Liver (tissue), 9 donors: ENCODE results near the gene TRIM67. TPM values are rescaled to one million over a fixed set of nuclear protein-coding genes. Genes with fewer than 3 reads are reported as not detected.

Source experiments
- DNase-seq: peaks from one replicate; pipeline ENCODE4 v3.0.0-alpha.2; 2017; ENCODE audit warnings: low spot score
- H3K27ac ChIP-seq, 2 donors: one replicate each; pipeline ENCODE4 v1.7.0; 2013; ENCODE audit warnings: inconsistent platforms in 2 of 2, low read length in 2 of 2, control low read depth in 1 of 2, low read depth in 1 of 2, mild to moderate bottlenecking in 1 of 2
- H3K27me3 ChIP-seq, 4 donors: one replicate each; pipeline versions ENCODE4 v1.6.1 to v1.7.0; 2013; ENCODE audit warnings: low read length in 3 of 4, inconsistent platforms in 1 of 4, mild to moderate bottlenecking in 1 of 4, moderate library complexity in 1 of 4; ENCODE audit not compliant: control insufficient read depth in 4 of 4, insufficient read depth in 4 of 4
- H3K36me3 ChIP-seq, 4 donors: one replicate each; pipeline versions ENCODE4 v1.6.1 to v1.7.0; 2013; ENCODE audit warnings: low read length in 3 of 4, mild to moderate bottlenecking in 3 of 4, low read depth in 1 of 4, moderate library complexity in 1 of 4; ENCODE audit not compliant: control insufficient read depth in 4 of 4, insufficient read depth in 3 of 4
- H3K4me1 ChIP-seq, 4 donors: one replicate each; pipeline versions ENCODE4 v1.6.1 to v1.7.0; 2013; ENCODE audit warnings: low read length in 3 of 4, mild to moderate bottlenecking in 3 of 4, moderate library complexity in 1 of 4; ENCODE audit not compliant: control insufficient read depth in 4 of 4, insufficient read depth in 4 of 4
- H3K4me3 ChIP-seq, 3 donors: one replicate each; pipeline versions ENCODE4 v1.6.1 to v1.7.0; 2013; ENCODE audit warnings: low read length in 3 of 3, control low read depth in 1 of 3, low read depth in 1 of 3, mild to moderate bottlenecking in 1 of 3
- H3K9ac ChIP-seq, 2 donors: one replicate each; pipeline ENCODE4 v1.7.0; 2013; ENCODE audit warnings: low read length in 2 of 2, mild to moderate bottlenecking in 2 of 2, moderate library complexity in 2 of 2, control low read depth in 1 of 2, low read depth in 1 of 2
- H3K9me3 ChIP-seq, 4 donors: one replicate each; pipeline versions ENCODE4 v1.6.1 to v1.7.0; 2013; ENCODE audit warnings: low read length in 3 of 4; ENCODE audit not compliant: control insufficient read depth in 4 of 4
- CTCF ChIP-seq: fragments of 150-350 bp; IDR thresholded peaks from 2 replicates; pipeline ENCODE4 v1.5.1; 2017; ENCODE audit warnings: improper control_type of control experiment, low read depth, low read length; ENCODE audit not compliant: missing input control
- EGR1 ChIP-seq, 2 donors: IDR thresholded peaks; 2 replicates each; pipeline ENCODE4 v1.6.1; 2016 to 2018; ENCODE audit warnings: antibody characterized with exemption in 2 of 2, low read depth in 2 of 2
- GABPA ChIP-seq, 2 donors: IDR thresholded peaks in 1 of 2; conservative IDR thresholded peaks in 1 of 2; 2 replicates each; pipeline ENCODE4 v1.6.1; 2016; ENCODE audit warnings: antibody characterized with exemption in 2 of 2, mild to moderate bottlenecking in 1 of 2, moderate library complexity in 1 of 2
- HNF4A ChIP-seq, 2 donors: conservative IDR thresholded peaks; 2 replicates each; pipeline ENCODE4 v1.6.1; 2016; ENCODE audit warnings: antibody characterized with exemption in 2 of 2, mild to moderate bottlenecking in 2 of 2
- HNF4G ChIP-seq: IDR thresholded peaks from 2 replicates; pipeline ENCODE4 v1.6.1; 2016; ENCODE audit warnings: antibody characterized with exemption
- JUND ChIP-seq, 2 donors: IDR thresholded peaks; 2 replicates each; pipeline ENCODE4 v1.6.1; 2016; ENCODE audit warnings: antibody characterized with exemption in 2 of 2
- MAX ChIP-seq: IDR thresholded peaks from 2 replicates; pipeline ENCODE4 v1.6.1; 2016; ENCODE audit warnings: antibody characterized with exemption
- NR2F2 ChIP-seq: IDR thresholded peaks from 2 replicates; pipeline ENCODE4 v1.6.1; 2016; ENCODE audit warnings: antibody characterized with exemption
- RAD21 ChIP-seq, 2 donors: IDR thresholded peaks; 2 replicates each; pipeline ENCODE4 v1.6.1; 2016; ENCODE audit warnings: antibody characterized with exemption in 2 of 2, mild to moderate bottlenecking in 2 of 2
- REST ChIP-seq: IDR thresholded peaks from 2 replicates; pipeline ENCODE4 v1.6.1; 2016; ENCODE audit warnings: antibody characterized with exemption, mild to moderate bottlenecking
- RXRA ChIP-seq, 2 donors: IDR thresholded peaks; 2 replicates each; pipeline ENCODE4 v1.6.1; 2017 to 2018; ENCODE audit warnings: antibody characterized with exemption in 2 of 2, mild to moderate bottlenecking in 1 of 2
- SP1 ChIP-seq: IDR thresholded peaks from 2 replicates; pipeline ENCODE4 v1.6.1; 2018; ENCODE audit warnings: antibody characterized with exemption, mild to moderate bottlenecking
- TAF1 ChIP-seq: conservative IDR thresholded peaks from 2 replicates; pipeline ENCODE4 v1.6.1; 2016; ENCODE audit warnings: antibody characterized with exemption, mild to moderate bottlenecking
- YY1 ChIP-seq: IDR thresholded peaks from 2 replicates; pipeline ENCODE4 v1.6.1; 2016; ENCODE audit warnings: antibody characterized with exemption, mild to moderate bottlenecking
- WGBS: extraction: QIAGEN DNeasy Blood & Tissue Kit; methylation state at CpG from one replicate; pipeline ENCODE4 v1.1.7; 2013; 5-methylcytosine and 5-hydroxymethylcytosine counted together
- polyA plus RNA-seq, 2 donors: library from polyadenylated mRNA; stranded (reverse) in 1 of 2; unstranded in 1 of 2; fragments of 200-250 nt in 1 of 2; fragments of >200 nt in 1 of 2; fragmentation: Nextera tagmentation in 1 of 2; extraction: Ambion mirVana in 1 of 2; gene quantifications; one replicate each; pipeline versions ENCODE4 v1.2.1 to v1.2.3, GENCODE V29; 2013 to 2015
- total RNA-seq, 2 donors: library from RNA; depleted of rRNA; stranded (reverse); fragments of >200 nt; gene quantifications; one replicate each; pipeline ENCODE4 v1.2.3, GENCODE V29; 2014
- TF ChIP-seq, protein P1 (sequence below): IDR thresholded peaks from 2 replicates; pipeline ENCODE4 v1.6.1; 2016; ENCODE audit warnings: antibody characterized with exemption
- TF ChIP-seq, protein P2 (sequence below): IDR thresholded peaks from 2 replicates; pipeline ENCODE4 v1.6.1; 2016; ENCODE audit warnings: antibody characterized with exemption
- donor health status: healthy.
- donor health status: healthy.
- donor health status: healthy.
- donor health status: healthy.
- donor health status: healthy.

The TRIM67 gene
- total and polyA plus RNA-seq, 4 donors = under 0.01 to 0.05 TPM; not detected in 2

DNA sequence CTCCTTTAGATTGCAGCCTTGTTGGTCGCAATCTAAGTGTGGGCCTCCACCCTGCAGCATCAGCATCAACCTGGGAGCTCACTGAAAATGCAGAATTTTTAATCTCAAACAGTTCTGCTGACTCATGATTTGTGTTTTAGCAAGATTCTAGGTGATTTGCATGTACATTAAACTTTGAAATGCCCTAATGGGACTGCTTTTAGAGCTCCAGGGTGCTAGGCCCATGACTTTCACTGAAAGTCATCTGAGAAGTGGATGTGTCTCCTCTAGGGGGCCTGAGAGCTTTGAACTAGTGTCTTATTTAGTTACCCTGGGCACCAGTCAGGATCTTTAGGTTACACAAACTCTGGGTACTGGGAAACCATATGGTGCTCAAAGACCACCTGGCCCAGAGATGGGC is 9.0 kb downstream of the TRIM67 start:
- no peak overlapping the region for H3K9ac ChIP-seq
- 97% methylated on average over 1 of the region's 1 CpG for WGBS
- no peaks in the 10 kb centered on the region for H3K4me1 ChIP-seq
- H3K27me3 ChIP-seq = no peaks in the 10 kb centered on the region
- no peaks in the 10 kb centered on the region for H3K9me3 ChIP-seq
- TF ChIP-seq, protein P1, sequence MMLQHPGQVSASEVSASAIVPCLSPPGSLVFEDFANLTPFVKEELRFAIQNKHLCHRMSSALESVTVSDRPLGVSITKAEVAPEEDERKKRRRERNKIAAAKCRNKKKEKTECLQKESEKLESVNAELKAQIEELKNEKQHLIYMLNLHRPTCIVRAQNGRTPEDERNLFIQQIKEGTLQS = no peak
- TF ChIP-seq HNF4A (conservative IDR thresholded peaks at IDR 0.05) (no peak), GABPA (IDR thresholded peaks at IDR 0.05 in 1 of 2, conservative IDR thresholded peaks at IDR 0.05 in 1 of 2) (no peak), REST (no peak), YY1 (no peak)
- no peak for DNase-seq
- no peak overlapping the region for H3K4me3 ChIP-seq
- no peak overlapping the region for H3K27ac ChIP-seq
- H3K36me3 ChIP-seq = no peaks in the 10 kb centered on the region

- TF ChIP-seq JUND (IDR thresholded peaks at IDR 0.05) (no peak), HNF4A (conservative IDR thresholded peaks at IDR 0.05) (no peak), HNF4G (no peak), CTCF (no peak), TAF1 (no peak), EGR1 (IDR thresholded peaks at IDR 0.05; ENCODE audit: low read depth in 2 of 2) (no peak), REST (no peak), RXRA (IDR thresholded peaks at IDR 0.05) (no peak), SP1 (no peak), MAX (no peak), NR2F2 (no peak), GABPA (IDR thresholded peaks at IDR 0.05 in 1 of 2, conservative IDR thresholded peaks at IDR 0.05 in 1 of 2) (no peak), RAD21 (IDR thresholded peaks at IDR 0.05) (no peak)
- TF ChIP-seq, protein P1 = no peak
- TF ChIP-seq, protein P2, sequence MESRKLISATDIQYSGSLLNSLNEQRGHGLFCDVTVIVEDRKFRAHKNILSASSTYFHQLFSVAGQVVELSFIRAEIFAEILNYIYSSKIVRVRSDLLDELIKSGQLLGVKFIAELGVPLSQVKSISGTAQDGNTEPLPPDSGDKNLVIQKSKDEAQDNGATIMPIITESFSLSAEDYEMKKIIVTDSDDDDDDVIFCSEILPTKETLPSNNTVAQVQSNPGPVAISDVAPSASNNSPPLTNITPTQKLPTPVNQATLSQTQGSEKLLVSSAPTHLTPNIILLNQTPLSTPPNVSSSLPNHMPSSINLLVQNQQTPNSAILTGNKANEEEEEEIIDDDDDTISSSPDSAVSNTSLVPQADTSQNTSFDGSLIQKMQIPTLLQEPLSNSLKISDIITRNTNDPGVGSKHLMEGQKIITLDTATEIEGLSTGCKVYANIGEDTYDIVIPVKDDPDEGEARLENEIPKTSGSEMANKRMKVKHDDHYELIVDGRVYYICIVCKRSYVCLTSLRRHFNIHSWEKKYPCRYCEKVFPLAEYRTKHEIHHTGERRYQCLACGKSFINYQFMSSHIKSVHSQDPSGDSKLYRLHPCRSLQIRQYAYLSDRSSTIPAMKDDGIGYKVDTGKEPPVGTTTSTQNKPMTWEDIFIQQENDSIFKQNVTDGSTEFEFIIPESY = no peak
- 85% methylated on average over 6 of the region's 6 CpGs for WGBS
Measured at GRCh38 chr1:231171623-231172197, 9.9 kb downstream of the TRIM67 start.

More at GRCh38 chr1:231171623-231172197, 9.9 kb downstream of the TRIM67 start:
- H3K9ac ChIP-seq = no peak overlapping the region
- DNase-seq = no peak
- H3K36me3 ChIP-seq = no peaks in the 10 kb centered on the region
- no peak overlapping the region for H3K4me3 ChIP-seq
- no peaks in the 10 kb centered on the region for H3K4me1 ChIP-seq
- H3K9me3 ChIP-seq = no peaks in the 10 kb centered on the region
- no peak overlapping the region for H3K27ac ChIP-seq
- no peaks in the 10 kb centered on the region for H3K27me3 ChIP-seq
